Measurements from ENCODE around the gene DAB1.
"Not testable (repeated sequence)": the region's sequence is repeated elsewhere in the genome, so short reads cannot be mapped to it uniquely, and the experiment has no call there.

The DAB1 gene

DNA sequence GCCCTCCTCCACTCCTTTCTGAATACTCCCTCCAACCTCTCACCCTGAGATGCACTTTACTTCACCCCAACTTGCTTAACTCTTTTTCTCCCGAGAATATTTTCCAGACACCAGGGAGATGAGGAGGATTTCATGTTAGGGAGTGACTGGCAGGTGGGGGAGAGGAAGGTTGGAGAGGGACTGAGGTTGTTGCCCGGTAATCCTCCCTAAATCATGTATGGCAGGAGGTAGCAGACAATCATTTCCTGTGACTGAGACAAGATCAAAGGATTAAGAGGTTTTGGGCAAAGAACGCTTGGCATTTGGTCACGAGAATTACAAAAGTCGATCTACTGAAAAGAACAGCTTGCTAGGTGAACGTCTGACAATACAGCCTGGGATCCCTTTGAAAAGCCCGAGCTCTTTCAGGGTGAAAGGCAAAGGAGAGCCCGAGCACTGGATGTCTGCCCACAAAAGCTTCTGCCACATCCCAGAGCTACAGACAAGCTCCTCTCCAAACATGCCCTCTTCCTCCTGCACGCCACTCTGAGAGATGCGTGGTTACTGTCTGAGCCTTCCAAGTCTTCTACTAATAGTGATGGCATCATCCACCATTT is 154.1 kb downstream of the DAB1 start:
- no peak for DNase-seq

DNA sequence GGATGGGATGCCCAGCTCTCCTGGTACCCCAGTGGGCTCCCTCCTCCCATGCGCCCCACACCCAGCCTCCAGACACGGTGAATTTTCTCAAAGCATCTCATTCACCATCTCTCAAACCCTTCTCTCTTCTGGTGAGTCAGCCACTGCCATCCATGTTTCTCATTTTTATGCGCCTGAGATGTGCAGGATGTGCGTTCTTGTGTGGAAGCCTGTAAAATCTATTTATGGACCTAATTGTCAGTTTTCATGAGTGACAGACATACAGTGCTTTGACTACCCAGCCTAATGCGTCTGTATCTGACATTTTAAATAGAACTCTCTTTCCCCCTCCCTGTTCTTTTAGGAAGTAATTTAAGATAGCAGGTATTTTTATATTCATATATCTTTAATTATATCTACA is 158.8 kb downstream of the DAB1 start:
- no peak for DNase-seq

DNA sequence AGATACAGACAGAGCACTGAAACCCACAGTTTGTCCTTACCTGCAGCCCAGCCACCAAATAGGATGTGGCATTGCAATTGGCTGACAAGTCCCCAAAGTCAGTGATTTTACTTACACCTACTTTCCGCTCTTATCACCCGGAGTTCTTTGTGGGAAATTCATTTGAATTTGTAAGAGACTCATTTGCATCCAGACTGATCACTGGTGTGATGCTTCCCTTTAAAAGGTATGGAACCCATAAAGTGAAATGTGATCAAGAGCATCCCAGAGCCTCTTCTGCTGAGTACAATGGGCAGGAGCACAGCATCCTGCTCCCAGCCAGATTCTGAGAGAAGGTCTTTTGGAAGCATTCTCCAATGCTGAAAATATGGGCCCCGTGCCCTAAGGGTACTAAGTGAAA is 161.4 kb downstream of the DAB1 start:
- no peak for DNase-seq

DNA sequence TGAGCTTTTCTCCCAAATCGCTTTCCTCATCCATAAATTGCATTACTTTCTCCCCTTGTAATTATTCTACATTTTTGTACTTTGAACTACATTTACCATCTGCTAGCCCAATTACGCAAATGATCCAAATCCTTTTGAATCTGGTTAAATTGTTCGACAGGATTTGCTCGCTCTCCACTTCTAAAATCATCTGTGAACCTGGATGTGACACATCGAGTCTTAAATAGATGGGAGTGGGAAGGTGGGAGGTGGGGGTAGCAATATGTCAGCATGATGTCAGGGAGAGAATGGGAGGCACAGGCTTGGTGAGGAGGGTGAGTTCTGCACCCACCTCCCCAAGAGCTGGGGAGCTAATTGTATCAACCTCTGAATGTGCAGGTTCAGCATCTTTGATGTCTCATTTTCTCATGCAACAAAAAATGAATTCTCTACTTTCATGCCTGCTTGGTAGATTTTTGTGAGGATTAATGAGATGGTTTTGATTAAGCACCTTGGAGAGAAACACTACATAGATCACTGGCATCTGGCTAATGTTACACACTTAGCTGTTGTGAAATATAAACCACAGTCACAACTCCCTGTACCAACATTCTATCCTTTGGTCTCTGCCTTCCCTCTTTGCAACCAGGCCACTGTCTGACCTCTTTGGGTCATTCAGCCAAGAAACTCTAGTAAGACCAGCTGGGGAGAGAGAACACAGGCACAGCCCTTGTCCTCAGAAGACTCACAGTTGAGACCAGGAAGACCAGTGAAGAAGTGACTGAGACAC is 165.1 kb downstream of the DAB1 start:
- no peak for DNase-seq

DNA sequence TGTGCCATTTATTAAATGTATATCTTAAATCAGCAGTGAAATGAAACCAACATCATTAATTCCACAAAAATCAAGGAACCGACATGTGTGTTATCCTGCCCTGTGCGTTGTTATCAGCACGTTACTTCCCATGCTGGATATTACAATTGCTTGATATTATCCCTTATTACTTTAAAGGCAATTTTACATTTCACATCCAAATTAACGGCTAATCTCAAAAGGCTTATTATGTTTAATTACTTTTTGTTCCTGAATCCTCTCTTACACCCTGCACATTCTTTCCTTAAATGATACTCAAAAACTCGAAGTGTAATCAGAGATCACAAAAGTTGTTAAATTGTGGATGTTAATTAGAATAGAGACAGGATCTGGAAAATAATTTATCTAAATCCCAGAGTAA is 167.9 kb downstream of the DAB1 start:
- DNase-seq = no peak

DNA sequence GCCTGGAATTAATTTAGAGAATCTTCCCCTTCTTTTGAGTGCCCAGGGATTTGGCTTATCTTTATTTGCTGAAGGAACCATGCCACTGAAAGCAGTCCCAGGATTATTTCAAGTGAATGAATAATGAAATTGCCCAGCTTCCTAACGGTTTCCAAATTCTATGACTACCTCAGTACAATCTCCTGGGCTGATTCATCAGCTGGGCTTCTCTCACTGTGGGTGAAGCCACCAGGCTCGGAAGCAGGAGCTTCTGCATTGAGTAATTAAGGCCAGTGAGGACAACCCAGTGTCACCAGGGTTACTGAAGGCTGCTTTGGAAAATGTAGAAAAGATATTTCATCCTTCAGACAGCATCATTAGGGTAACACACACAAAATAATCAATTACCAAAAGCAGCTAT is 169.8 kb downstream of the DAB1 start:
- no peak for DNase-seq

DNA sequence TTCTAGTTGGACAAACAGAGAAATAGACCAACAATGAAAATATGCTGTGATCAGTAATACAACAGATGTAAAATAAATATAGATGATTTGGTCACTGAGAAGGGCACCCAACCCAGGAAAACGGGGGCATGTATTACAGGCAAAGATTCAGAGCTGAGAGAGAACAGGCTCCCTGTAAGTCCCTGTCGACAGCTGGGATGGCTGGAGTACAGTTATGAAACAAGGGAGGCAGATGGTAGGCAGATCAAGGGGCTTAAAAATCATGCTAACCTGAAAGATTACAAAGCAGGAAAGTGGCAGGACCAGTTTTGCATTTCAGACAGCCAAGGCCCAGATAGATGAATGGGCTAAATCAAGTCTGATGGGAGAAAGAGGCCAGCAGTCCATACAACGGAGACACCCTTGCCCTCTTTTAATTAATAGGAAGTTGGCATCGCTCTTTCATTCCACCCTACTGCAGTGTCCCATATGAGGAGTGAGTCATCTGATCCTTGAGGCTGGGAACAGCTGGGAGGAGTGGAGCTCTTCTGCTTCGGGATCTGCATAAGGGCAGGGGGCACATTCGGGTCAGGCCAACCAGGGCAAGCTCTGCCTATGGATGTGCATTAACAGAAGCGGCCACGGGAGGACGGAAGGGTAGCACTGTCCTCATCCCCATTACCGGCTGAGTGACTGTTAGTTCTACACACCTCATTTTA is 171.1 kb downstream of the DAB1 start:
- no peak for DNase-seq

DNA sequence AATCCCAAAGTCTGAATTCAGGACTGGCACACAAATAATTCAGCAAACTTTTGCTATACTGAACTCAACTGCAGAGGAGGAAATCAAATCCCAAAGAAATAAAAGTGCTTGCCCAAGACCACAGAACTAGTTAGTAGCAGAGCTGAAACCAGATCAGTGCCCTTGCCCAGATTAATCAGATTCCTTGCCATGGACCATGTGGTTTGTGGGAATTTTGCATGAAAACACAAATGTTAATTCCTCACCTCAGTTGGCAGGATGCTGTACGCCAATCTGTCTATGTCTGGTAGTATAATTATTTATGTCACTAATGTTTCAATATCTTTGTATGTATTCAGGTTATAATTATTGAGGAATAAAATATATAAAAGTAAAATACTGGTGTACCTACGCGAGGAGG is 173.8 kb downstream of the DAB1 start:
- no peak for DNase-seq

DNA sequence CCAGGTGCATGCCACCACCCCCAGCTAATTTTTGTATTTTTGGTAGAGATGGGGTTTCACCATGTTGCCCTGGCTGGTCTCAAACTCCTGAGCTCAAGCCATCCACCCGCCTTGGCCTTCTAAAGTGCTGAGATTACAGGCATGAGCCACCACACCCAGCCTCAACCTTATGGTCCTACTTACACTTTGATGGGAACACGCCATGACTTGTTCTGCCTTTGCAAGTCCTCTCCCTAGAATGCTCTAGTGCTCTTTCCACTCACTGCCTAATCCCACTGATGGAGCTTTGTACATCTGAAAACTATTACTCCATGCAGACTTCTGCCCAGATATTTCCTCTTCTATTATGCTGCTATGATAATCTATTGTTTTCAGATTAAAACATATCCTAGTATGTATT is 174.3 kb downstream of the DAB1 start:
- no peak for DNase-seq

DNA sequence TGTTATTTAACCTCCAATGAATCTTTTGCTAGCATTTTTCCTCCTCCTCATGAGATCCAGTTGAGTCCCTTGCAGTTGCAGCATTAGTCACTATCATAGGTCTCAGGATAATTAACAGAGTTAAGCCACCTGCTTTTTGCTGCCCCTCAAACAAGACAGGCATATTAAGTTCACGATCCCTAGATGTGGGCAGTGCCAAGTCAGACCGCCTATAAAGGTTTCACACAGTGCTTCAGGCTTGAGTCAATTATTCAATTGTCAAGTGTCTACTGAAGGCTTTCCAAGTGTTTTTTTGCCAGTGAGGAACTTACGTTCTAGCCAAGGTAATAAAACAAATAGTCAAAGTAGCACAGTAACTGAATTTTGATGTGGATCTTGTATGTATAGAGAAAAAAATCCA is 175.0 kb downstream of the DAB1 start:
- DNase-seq = no peak

DNA sequence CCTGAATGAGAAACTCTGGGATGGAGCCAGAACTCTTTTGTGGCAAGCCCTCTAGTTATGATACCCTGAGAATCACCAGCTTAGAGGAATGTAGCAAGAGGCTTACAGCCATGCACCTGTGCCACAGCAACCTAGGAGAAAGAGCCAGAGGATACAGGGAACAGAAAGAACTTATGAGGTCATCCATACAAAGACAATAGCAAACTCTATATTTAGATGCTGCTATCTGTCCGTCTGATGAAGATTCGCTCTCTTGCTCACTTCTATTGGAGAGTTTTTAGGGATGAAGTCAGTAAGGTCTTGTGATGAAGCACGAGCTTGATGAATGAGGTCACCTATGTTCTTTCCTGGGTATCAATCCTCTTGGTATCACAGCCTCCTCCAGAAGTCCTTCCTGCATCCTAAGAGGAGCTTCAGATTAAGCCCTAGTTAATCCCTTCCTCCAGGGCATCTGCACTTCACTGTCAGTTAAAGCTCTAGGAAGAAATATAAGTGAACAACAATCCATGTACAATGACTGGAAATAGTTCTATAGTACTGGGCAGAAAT is 185.6 kb downstream of the DAB1 start:
- no peak for DNase-seq

DNA sequence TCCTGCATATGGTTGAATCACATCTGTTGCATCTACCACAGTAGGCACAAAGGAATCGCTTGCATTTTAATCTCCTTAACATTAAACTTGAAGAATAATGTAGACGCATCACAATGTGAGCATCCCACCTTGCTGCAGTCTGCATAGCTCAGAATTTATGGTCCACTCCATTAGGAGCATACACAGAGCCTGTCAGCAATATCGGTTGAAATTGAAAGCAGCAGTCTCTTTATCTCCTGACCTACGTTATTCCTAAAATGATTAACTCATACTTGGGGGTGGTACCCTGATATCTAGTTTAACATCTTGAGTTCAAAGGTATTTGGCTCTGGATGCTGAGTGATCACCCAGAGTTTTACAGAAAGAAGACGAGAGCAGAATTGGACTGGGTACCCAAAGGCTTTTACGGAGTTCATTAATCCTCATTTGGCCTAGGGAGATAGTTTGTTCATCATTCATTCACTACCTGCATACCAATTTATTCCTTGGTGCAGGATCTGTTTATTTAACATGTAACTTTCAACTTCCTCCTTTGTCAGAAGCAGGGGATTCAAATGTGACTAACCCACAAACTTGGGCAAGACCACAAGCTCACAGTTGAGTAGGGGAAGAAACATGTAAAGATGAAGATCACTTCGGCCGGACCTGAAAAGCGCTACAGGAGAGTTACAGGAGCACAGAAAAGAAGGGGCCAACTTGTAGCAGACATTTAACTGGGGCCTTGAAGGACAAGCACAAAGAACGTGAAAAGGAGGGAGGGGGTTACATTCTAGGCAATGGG is 187.9 kb downstream of the DAB1 start:
- DNase-seq = no peak

DNA sequence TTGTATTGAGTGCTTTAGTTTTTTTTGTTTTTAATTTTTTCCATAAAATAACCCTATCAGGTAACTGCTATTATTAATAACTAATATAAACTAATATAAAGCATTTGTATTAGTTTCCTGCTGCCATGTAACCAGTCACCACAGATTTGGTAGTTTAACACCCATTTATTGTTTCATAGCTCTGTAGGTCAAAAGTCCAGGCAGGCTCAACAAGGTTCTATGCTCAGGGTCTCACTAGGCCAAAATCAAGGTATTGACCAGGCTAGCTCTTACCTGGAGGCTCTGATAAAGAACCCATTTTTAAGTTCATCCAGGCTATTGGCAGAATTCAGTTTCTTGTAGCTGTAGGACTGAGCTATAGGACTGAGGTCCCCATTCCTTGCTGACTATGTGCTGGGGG is 189.4 kb downstream of the DAB1 start:
- no peak for DNase-seq

DNA sequence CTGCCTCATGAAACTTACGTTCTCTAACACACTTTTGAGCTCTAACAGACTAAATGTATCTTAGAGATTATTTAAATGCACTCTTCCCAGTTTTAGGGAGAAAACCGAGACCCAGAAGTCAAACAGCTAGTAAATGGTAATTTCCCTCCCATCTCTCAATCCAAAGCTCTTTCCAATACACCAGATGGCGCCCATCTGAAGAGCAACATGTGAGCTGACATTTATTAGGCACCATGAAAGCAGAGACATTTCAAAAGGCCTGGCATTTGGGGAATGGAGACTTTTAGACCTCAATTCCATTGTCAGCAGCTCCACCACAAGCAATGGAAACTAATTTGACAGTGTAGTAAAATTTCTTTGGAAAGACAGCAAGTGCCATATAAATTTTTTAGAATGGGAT is 191.4 kb downstream of the DAB1 start:
- DNase-seq = no peak

DNA sequence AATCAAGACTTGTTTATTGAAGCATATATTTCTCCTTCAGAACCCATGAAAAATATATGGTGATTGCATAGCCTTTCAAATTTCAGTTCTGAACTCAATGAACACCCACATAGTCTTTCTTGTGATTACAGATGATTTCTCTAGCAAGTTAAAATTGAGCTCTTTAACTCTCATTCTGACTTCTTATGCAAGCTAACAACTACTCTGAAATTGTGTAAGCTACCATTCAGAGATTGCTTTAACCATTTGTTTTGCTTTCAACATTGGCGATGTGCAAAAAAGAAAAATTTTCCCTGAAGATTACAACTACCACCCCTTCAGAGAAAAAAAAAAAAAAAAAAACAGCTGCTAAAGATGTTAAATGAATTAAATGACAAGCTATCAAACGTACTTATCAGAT is 193.9 kb downstream of the DAB1 start:
- DNase-seq = no peak

DNA sequence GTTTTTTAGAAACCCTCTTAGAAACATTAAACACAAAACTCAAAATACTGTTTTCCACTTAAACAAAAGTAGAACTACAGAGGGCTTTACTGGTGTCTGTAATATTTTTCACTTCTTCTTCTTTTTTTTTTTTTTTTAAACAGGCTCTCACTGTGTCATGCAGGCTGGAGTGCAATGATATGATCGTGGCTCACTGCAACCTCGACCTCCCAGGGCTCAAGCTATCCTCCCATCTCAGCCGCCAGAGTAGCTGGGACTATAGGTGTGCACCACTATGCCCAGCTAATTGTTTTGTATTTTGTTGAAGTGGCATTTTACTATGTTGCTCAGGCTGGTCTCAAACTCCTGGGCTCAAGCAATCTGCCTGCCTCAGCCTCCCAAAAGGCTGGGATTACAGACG is 194.8 kb downstream of the DAB1 start:
- DNase-seq = no peak

DNA sequence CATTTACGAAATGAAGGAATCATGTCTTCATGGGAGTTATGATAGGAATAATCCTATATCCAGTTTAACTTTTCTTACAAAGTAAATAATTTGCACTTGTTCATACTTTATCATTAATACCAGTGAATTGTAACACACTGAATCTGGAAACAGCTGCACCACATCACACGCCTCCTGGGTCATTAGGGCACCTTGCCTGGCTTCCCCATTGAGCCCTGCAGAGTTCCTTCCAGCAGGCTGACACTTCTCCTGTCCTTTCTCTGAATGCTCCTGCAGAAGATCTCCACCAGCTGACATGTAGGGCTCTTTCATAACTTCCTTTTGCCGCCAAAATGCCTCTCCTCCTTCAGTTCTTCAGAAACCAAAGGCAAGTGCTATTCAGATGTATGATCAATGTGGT is 201.1 kb downstream of the DAB1 start:
- DNase-seq = no peak

DNA sequence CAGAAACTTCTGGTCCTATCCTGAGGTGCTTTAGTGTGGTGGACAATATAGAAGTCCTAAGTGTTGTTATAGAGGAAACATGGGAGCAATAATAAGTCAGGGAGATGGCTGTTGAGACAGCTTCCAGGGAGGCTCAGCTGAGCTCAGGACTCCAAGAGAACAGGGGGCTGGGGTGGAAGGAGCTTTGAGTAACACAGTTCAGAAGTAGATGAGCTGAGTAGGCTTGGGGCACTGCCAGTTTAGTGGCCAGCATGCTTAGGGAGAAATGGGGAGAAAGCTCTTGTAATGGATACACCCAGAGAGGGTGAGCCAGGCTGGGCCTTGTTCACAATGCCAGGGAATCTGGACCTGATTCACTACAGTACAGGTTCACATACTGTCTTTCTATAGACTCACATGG is 201.6 kb downstream of the DAB1 start:
- DNase-seq = no peak

DNA sequence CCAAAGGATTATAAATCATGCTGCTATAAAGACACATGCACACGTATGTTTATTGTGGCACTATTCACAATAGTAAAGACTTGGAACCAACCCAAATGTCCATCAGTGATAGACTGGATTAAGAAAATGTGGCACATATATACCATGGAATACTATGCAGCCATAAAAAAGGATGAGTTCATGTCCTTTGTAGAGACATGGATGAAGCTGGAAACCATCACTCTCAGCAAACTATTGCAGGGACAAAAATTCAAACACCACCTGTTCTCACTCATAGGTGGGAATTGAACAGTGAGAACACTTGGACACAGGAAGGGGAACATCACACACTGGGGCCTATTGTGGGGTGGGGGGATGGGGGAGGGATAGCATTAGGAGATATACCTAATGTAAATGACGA is 203.0 kb downstream of the DAB1 start:
- not testable (repeated sequence) for DNase-seq

DNA sequence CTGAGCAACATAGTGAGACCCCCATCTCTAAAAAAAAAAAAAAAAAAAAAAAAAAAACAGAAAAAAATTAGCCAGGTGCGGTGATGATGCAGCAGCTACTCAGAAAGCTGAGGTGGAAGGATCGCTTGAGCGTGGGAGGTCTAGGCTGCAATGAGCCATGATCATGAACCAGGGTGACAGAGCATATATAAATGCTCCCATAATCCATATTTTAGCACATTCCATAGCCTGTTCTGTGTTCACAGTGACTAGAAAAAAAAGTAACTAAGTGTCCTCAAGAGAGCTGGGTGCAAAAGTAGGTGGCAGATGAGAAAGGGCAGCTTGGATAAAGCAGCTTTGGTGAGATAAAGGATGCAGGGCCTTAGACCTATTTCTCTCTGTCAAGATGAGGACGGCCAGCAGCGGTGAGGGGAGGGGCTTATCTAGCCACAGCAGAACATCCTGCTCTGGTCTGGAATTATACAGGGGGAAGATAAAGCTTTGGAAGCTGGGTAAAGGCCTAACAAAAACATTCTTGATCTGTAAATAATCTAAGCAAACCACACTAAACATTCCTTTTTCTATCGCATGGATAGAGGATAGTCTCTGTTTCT is 205.3 kb downstream of the DAB1 start:
- DNase-seq = no peak

DNA sequence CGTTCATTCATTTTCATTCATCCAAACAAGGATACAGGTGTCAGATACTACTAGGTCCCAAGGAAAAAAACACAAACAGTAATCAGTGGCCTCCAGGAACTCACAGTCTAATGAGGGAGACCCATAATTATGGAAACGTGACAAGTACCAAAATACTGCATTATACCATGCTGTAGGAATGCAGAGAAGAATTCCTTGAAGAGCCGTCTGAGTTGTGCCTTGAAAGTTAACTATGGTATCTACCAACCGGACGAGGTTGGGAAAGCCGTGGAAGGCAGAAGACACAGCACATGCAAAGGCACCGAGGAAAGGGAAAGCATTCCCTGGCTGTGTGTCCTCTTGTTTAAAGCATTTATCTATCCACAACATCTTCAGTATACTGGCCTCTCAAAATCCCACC is 206.0 kb downstream of the DAB1 start:
- no peak for DNase-seq

DNA sequence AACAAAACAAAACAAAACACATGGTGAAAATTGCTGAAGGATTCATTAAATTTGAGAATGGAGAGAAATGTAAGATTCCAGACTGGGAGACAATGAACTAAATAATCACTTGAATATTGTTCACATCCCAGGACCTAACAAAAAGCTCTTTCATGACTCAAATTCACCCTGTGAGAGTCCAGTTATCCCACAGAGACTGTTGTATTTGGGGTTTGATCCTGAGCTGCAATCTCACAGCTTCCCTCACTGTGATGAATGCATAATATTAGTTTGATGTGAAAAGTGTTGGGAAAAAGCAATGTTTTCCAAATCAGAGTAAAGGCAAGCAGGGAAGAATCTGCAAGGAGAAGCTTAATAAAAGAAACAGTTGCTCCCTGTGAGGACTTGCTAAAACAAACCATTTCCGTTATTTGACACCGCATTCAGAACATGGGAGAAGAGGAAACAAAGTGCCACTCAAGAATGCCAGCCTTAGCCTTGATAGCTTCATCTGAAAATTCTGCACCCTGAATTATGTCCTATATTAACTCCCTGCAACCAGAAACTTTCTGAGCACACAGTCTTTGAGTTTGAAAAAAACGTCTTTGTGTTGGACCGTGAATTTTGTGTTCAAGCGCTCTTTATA is 208.8 kb downstream of the DAB1 start:
- no peak for DNase-seq
